Body of pancreas (tissue), 4 donors: Measurements from ENCODE around the gene DENND5B. TPM values are rescaled to one million over a fixed set of nuclear protein-coding genes. Genes with fewer than 3 reads are reported as not detected.

Experiments used
- ATAC-seq: fragments of 150-250 bp; one replicate; pipeline ENCODE4 v1.9.1; 2016
- DNase-seq, 4 donors: peaks; one replicate each; pipeline ENCODE4 v3.0.0-alpha.2; 2019
- H3K27ac ChIP-seq, 4 donors: fragments of 200-600 bp; sonication (generic); 1 replicate in 3 of 4; 2 replicates in 1 of 4; pipeline versions ENCODE4 v1.5.1 to v1.6.1; 2016 to 2019; ENCODE audit warnings: mild to moderate bottlenecking in 1 of 4, mixed read lengths in 1 of 4, moderate library complexity in 1 of 4
- H3K27me3 ChIP-seq, 2 donors: fragments of 200-600 bp; sonication (generic); one replicate each; pipeline ENCODE4 v1.6.0; 2016; ENCODE audit warnings: mild to moderate bottlenecking in 1 of 2
- H3K36me3 ChIP-seq, 2 donors: fragments of 200-600 bp; sonication (generic); replicated peaks in 1 of 2; 2 replicates each; pipeline ENCODE4 v1.5.1; 2016; ENCODE audit warnings: low read depth in 2 of 2; ENCODE audit not compliant: insufficient read depth in 1 of 2
- H3K4me1 ChIP-seq: fragments of 200-600 bp; sonication (generic); one replicate; pipeline ENCODE4 v1.6.0; 2016
- H3K4me3 ChIP-seq, 2 donors: fragments of 200-600 bp; sonication (generic); 1 replicate in 1 of 2; 2 replicates in 1 of 2; pipeline ENCODE4 v1.5.1; 2016 to 2019
- H3K9me3 ChIP-seq, 3 donors: fragments of 200-600 bp; sonication (generic); 1 replicate in 2 of 3; 2 replicates in 1 of 3; pipeline ENCODE4 v1.5.1; 2016
- POLR2A ChIP-seq, 3 donors: fragments of 450-650 bp; IDR thresholded peaks; one replicate each; pipeline ENCODE4 v1.6.1; 2016; ENCODE audit warnings: antibody characterized with exemption in 3 of 3, mild to moderate bottlenecking in 2 of 3
- WGBS, 2 donors: methylation state at CpG; one replicate each; pipeline ENCODE4 v1.1.5; 2017; 5-methylcytosine and 5-hydroxymethylcytosine counted together
- intact Hi-C: fragments of 100-400 bp; cut with DNase I; formaldehyde crosslinking; loops from one replicate; pipeline ENCODE4 v1.15.1; 2023
- total RNA-seq, 2 donors: library from RNA; depleted of rRNA; stranded (reverse); fragments of >200 nt; gene quantifications; one replicate each; pipeline ENCODE4 v1.1.0, GENCODE V29; 2016
- TF ChIP-seq, protein P1 (sequence below), 7 experiments: fragments of 450-650 bp in 4 of 7; fragments of 200-600 bp in 3 of 7; sonication (generic) in 3 of 7; IDR thresholded peaks; one replicate each; pipeline ENCODE4 v1.5.1; 2016 to 2019; ENCODE audit warnings: antibody characterized with exemption in 7 of 7

The DENND5B gene
- total RNA-seq, 2 donors from 2014 or later: 8.8 to 32.0 TPM

DNA sequence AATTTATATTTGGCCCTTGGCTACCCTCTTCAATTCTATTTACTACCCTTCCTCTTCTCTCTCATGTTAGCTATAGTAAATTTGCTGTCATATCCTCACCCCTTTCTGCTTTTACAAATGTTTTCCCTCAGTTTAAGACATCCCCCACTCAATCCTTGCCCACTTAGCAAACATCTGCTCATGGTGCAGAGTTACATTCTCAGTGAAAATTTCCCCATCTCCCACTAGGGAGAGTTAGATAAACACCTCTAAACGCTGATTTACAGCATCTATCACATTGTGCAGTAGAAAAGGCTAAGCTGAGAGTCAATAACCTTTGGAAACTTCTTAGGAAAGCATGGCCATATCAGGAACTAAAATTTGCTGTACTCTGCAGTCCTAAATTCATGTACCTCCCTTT lies 69.0 kb downstream of the DENND5B start:
- H3K4me3 ChIP-seq: no peak overlapping the region
- ATAC-seq (no peak), DNase-seq (no peak)
- peaks cover 33% of the 10 kb centered on the region for H3K4me1 ChIP-seq
- no peaks in the 10 kb centered on the region for H3K9me3 ChIP-seq
- WGBS, 2 donors: 12 to 18% methylated on average over 1 of the region's 1 CpG
- TF ChIP-seq POLR2A (IDR thresholded peaks at IDR 0.05): no peak
- TF ChIP-seq, protein P1, sequence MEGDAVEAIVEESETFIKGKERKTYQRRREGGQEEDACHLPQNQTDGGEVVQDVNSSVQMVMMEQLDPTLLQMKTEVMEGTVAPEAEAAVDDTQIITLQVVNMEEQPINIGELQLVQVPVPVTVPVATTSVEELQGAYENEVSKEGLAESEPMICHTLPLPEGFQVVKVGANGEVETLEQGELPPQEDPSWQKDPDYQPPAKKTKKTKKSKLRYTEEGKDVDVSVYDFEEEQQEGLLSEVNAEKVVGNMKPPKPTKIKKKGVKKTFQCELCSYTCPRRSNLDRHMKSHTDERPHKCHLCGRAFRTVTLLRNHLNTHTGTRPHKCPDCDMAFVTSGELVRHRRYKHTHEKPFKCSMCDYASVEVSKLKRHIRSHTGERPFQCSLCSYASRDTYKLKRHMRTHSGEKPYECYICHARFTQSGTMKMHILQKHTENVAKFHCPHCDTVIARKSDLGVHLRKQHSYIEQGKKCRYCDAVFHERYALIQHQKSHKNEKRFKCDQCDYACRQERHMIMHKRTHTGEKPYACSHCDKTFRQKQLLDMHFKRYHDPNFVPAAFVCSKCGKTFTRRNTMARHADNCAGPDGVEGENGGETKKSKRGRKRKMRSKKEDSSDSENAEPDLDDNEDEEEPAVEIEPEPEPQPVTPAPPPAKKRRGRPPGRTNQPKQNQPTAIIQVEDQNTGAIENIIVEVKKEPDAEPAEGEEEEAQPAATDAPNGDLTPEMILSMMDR (IDR thresholded peaks at IDR 0.05): no peak
- no peaks in the 10 kb centered on the region for H3K36me3 ChIP-seq
- H3K27ac ChIP-seq: no peak overlapping the region
- intact Hi-C loops: no loop called here
- no peaks in the 10 kb centered on the region for H3K27me3 ChIP-seq

DNA sequence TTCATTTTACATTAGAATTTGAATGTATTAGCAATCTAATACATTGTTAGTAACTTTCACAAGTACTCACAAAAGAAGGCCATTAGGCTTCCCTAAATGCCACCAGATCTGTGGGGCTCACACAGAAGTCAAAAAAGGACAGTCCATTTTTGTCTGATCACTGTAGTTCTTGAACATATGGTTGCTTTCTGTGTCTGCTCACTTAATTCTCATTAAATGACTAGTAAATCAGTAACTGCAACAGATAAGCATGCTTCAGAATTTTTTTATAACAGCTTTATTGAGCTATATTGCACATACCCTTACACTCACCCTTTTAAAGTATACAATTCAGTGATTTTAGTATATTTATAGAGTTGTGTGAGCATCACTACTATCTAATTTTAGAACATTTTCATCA lies 71.4 kb downstream of the DENND5B start:
- DNase-seq: no peak
- intact Hi-C loops: no loop called here
- Histone ChIP-seq H3K27me3 (no peaks in the 10 kb centered on the region), H3K9me3 (no peaks in the 10 kb centered on the region), H3K4me1 (peaks cover 33% of the 10 kb centered on the region), H3K27ac (no peak overlapping the region), H3K4me3 (no peak overlapping the region), H3K36me3 (no peaks in the 10 kb centered on the region)
- TF ChIP-seq, protein P1 (IDR thresholded peaks at IDR 0.05): no peak
- TF ChIP-seq POLR2A (IDR thresholded peaks at IDR 0.05): no peak
- no peak for ATAC-seq

DNA sequence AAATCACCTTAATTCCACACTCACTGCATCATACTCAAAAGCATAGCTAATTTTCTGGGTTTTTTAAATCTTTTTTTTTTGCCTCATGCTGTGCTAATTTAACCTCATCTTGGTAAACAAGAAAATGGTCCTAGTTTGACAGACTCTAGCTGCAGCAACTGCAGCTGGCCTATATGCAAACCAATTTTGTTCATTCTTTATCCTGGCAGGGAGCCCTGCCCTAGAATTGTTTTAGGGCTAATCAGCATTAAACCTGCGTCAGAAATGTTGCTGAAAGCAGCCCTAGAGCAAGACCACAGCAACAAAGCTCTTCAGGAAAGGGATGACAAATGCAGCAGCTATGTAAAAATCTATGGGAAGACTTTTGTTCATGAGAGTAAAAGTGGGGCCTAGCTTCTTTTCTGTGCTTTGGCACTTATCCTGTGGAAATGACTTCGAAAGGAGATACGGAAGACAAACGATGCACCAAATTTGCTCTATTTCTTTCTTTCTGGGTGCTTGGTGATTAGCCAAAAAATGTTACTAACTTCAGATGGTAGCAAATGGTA lies 72.2 kb downstream of the DENND5B start:
- TF ChIP-seq, protein P1 (IDR thresholded peaks at IDR 0.05): no peak
- TF ChIP-seq POLR2A (IDR thresholded peaks at IDR 0.05): no peak
- Histone ChIP-seq H3K27me3 (no peaks in the 10 kb centered on the region), H3K9me3 (no peaks in the 10 kb centered on the region), H3K27ac (no peak overlapping the region), H3K4me1 (peaks cover 33% of the 10 kb centered on the region), H3K4me3 (no peak overlapping the region), H3K36me3 (no peaks in the 10 kb centered on the region)
- intact Hi-C loops: no loop called here
- 40 to 51% methylated on average over 4 of the region's 4 CpGs for whole genome bisulfite sequencing, 2 donors
- peak; percentile 12 to 31 (median 12) for DNase-seq
- no peak for ATAC-seq

DNA sequence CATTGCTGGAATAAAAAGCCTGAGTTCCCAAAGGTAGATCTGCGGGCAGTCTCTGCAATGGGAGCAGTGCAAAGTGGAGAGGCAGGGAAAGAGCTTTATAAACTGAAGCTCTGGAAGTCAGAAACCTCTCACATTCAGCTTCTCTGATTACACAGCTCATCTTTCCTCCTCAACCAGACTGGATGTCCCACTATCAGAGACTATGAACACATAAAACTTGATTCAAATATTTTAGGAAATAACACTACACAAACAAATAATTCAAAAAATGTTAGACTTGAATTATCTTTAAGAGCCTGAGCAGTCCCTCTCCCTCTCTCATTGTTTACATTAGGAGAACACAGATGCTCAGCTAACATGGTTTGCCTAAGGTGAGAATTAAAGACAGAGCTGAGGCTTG lies 72.9 kb downstream of the DENND5B start:
- ATAC-seq (no peak), DNase-seq (no peak)
- intact Hi-C loops: no loop called here
- Histone ChIP-seq H3K36me3 (no peaks in the 10 kb centered on the region), H3K27me3 (no peaks in the 10 kb centered on the region), H3K27ac (no peak overlapping the region), H3K4me1 (peaks cover 33% of the 10 kb centered on the region), H3K4me3 (no peak overlapping the region), H3K9me3 (no peaks in the 10 kb centered on the region)
- 58 to 93% methylated on average over 1 of the region's 1 CpG for WGBS, 2 donors
- TF ChIP-seq, protein P1 (IDR thresholded peaks at IDR 0.05): no peak
- no peak for TF ChIP-seq POLR2A (IDR thresholded peaks at IDR 0.05)

DNA sequence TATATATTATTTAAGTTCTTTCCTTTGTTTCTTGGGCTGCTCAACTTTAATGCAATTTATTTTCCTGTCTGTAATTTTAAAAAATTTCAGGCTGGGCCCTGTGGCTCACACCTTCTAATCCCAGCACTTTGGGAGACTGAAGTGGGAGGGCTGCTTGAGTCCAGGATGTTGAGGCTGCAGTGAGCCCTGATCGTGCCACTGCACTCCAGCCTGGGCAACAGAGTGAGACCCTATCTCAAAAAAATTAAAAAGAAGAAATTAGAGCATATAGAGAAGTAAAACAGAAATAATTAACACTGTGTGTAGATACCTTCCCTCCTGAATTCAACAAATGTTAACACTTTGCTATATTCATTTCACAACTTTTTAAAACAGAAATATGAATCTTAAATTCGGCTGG lies 74.2 kb downstream of the DENND5B start:
- H3K27me3 ChIP-seq: no peaks in the 10 kb centered on the region
- no peak overlapping the region for H3K27ac ChIP-seq
- TF ChIP-seq, protein P1 (IDR thresholded peaks at IDR 0.05): no peak
- no peak for TF ChIP-seq POLR2A (IDR thresholded peaks at IDR 0.05)
- peaks cover 33% of the 10 kb centered on the region for H3K4me1 ChIP-seq
- DNase-seq (no peak), ATAC-seq (no peak)
- H3K9me3 ChIP-seq: no peaks in the 10 kb centered on the region
- 66 to 72% methylated on average over 2 of the region's 2 CpGs for WGBS, 2 donors
- no peaks in the 10 kb centered on the region for H3K36me3 ChIP-seq
- intact Hi-C loops: no loop called here
- no peak overlapping the region for H3K4me3 ChIP-seq
